A673 (cell line): ENCODE data around the gene GZMM.

Experiments
- CTCF ChIP-seq: fragments of 300-800, 200-600 bp; sonication (generic); conservative IDR thresholded peaks from 2 replicates; pipeline ENCODE4 v1.5.1; 2017; ENCODE audit warnings: low read depth, mild to moderate bottlenecking, antibody characterized with exemption, low read length, moderate library complexity, mixed read lengths
- EZH2 ChIP-seq: fragments of 200-600 bp; sonication (generic); IDR thresholded peaks from 2 replicates; pipeline ENCODE4 v1.6.1; 2017; ENCODE audit warnings: borderline replicate concordance, low read depth, mild to moderate bottlenecking, mixed read lengths, antibody characterized with exemption, low read length; ENCODE audit not compliant: poor library complexity, severe bottlenecking

- no peak for TF ChIP-seq CTCF
- no peak for TF ChIP-seq EZH2
These were observed 36.3 kb upstream of the GZMM start, which contains the start of gene TPGS1 for GRCh38 chr19:507286-508203.
